ENCODE measurements around the gene EXOC7. TPM values are rescaled to one million over a fixed set of nuclear protein-coding genes. Genes with fewer than 3 reads are reported as not detected.

EXOC7 gene
- total and polyA plus RNA-seq, 2 of the 8 experiments (the other 6 are each of a cell fraction or from before 2014, with no cell fraction given), result 77.1 to 92.6 TPM

- TF ChIP-seq FOSL1 (IDR thresholded peaks at IDR 0.05; ENCODE audit: insufficient read depth, low read depth, low read length), result no peak
Measured at GRCh38 chr17:76040376-76040775, 63.2 kb downstream of the EXOC7 start (continued).

All from H1 (cell line).